ENCODE data around the gene RREB1.

DNA sequence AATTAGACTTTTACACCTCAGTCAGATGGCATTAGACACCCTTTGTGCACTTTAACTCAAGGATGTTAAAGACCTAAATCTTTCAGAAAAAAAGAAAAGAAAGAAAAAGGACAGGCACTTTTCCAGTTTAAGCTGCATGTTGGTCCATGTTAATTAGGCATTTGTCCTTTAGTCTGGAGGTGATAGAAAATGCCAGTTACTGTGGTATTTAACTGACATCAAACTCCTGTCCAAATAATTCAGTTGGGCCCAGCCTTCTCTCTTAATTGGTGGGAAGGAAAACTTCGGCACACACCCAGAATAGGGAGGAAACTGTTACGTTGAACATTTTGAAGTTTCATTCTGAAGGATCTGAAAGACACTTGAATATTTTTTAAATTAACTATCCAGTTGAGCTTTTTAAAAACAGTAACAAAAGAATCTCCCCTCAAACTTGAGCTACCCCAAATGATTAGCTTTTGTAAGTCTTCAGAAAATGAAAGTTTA, 30.3 kb downstream of the RREB1 start:
- no peak for TF ChIP-seq POLR2A (IDR thresholded peaks at IDR 0.05)
- TF ChIP-seq, protein P1, sequence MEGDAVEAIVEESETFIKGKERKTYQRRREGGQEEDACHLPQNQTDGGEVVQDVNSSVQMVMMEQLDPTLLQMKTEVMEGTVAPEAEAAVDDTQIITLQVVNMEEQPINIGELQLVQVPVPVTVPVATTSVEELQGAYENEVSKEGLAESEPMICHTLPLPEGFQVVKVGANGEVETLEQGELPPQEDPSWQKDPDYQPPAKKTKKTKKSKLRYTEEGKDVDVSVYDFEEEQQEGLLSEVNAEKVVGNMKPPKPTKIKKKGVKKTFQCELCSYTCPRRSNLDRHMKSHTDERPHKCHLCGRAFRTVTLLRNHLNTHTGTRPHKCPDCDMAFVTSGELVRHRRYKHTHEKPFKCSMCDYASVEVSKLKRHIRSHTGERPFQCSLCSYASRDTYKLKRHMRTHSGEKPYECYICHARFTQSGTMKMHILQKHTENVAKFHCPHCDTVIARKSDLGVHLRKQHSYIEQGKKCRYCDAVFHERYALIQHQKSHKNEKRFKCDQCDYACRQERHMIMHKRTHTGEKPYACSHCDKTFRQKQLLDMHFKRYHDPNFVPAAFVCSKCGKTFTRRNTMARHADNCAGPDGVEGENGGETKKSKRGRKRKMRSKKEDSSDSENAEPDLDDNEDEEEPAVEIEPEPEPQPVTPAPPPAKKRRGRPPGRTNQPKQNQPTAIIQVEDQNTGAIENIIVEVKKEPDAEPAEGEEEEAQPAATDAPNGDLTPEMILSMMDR (IDR thresholded peaks at IDR 0.05), result no peak
